Muscle layer of colon (tissue), 2 donors: Measurements from ENCODE around the gene ZFAND5.

Experiments used
- H3K27ac ChIP-seq: one replicate; pipeline ENCODE4 v1.7.0; 2013; ENCODE audit warnings: low read depth, mild to moderate bottlenecking, low read length, moderate library complexity
- H3K27me3 ChIP-seq, 2 donors: one replicate each; pipeline ENCODE4 v1.7.0; 2013; ENCODE audit warnings: low read length in 2 of 2, mild to moderate bottlenecking in 2 of 2; ENCODE audit not compliant: insufficient read depth in 2 of 2, control insufficient read depth in 1 of 2
- H3K36me3 ChIP-seq: one replicate; pipeline ENCODE4 v1.7.0; 2013; ENCODE audit warnings: mild to moderate bottlenecking, low read length; ENCODE audit not compliant: insufficient read depth
- H3K4me1 ChIP-seq: one replicate; pipeline ENCODE4 v1.7.0; 2013; ENCODE audit warnings: mild to moderate bottlenecking, low read length; ENCODE audit not compliant: insufficient read depth
- H3K4me3 ChIP-seq, 2 donors: one replicate each; pipeline ENCODE4 v1.7.0; 2013; ENCODE audit warnings: low read length in 2 of 2, low read depth in 1 of 2, mild to moderate bottlenecking in 1 of 2, moderate library complexity in 1 of 2
- H3K9ac ChIP-seq: one replicate; pipeline ENCODE4 v1.7.0; 2013; ENCODE audit warnings: low read length
- H3K9me3 ChIP-seq: one replicate; pipeline ENCODE4 v1.7.0; 2013; ENCODE audit warnings: mild to moderate bottlenecking, low read length
- donor health status: abdominal sarcoma.
- donor health status: Adenocarcinoma of cecum.

The ZFAND5 gene

GRCh38 chr9:72364679-72365524 is at the start of gene ZFAND5:
Gene ZFAND5, minus strand, starts transcription at chr9:72365208. Its CDS starts 4,430 bp downstream, at chr9:72360778.
- peaks cover 22% of the 10 kb centered on the region for H3K4me1 ChIP-seq
- peak within 1 kb of the TSS; percentile 94 to 99 for H3K4me3 ChIP-seq
- no peaks in the 10 kb centered on the region for H3K9me3 ChIP-seq
- H3K36me3 ChIP-seq = peaks cover 10% of the 10 kb centered on the region
- H3K27ac ChIP-seq = peak within 1 kb of the TSS; percentile 100
- H3K27me3 ChIP-seq = no peaks in the 10 kb centered on the region
- peak within 1 kb of the TSS; percentile 99 for H3K9ac ChIP-seq

GRCh38 chr9:72412483-72413040 is 47.6 kb upstream of the ZFAND5 start:
- Histone ChIP-seq H3K9ac (no peak overlapping the region), H3K4me3 (no peak overlapping the region), H3K27me3 (no peaks in the 10 kb centered on the region)

GRCh38 chr9:72410214-72410613 is 45.2 kb upstream of the ZFAND5 start:
- H3K9me3 ChIP-seq = no peaks in the 10 kb centered on the region
- no peaks in the 10 kb centered on the region for H3K4me1 ChIP-seq
- H3K36me3 ChIP-seq = no peaks in the 10 kb centered on the region
- no peak overlapping the region for H3K9ac ChIP-seq
- no peak overlapping the region for H3K4me3 ChIP-seq
- H3K27me3 ChIP-seq = no peaks in the 10 kb centered on the region
- no peak overlapping the region for H3K27ac ChIP-seq

More at GRCh38 chr9:72412483-72413040, 47.6 kb upstream of the ZFAND5 start:
- Histone ChIP-seq H3K36me3 (no peaks in the 10 kb centered on the region), H3K9me3 (no peaks in the 10 kb centered on the region), H3K4me1 (no peaks in the 10 kb centered on the region), H3K27ac (no peak overlapping the region)

- Histone ChIP-seq H3K9ac (no peak overlapping the region), H3K9me3 (no peaks in the 10 kb centered on the region), H3K36me3 (no peaks in the 10 kb centered on the region), H3K27me3 (no peaks in the 10 kb centered on the region), H3K27ac (no peak overlapping the region), H3K4me3 (no peak overlapping the region), H3K4me1 (no peaks in the 10 kb centered on the region)
These were observed 42.1 kb upstream of the ZFAND5 start for GRCh38 chr9:72407114-72407513.

GRCh38 chr9:72402744-72403143 is 37.7 kb upstream of the ZFAND5 start:
- H3K27ac ChIP-seq = no peak overlapping the region
- H3K36me3 ChIP-seq = no peaks in the 10 kb centered on the region
- no peaks in the 10 kb centered on the region for H3K4me1 ChIP-seq
- H3K4me3 ChIP-seq = no peak overlapping the region
- H3K27me3 ChIP-seq = no peaks in the 10 kb centered on the region
- no peaks in the 10 kb centered on the region for H3K9me3 ChIP-seq
- no peak overlapping the region for H3K9ac ChIP-seq

GRCh38 chr9:72401396-72401795 is 36.4 kb upstream of the ZFAND5 start:
- Histone ChIP-seq H3K4me1 (peaks cover 6% of the 10 kb centered on the region), H3K27ac (no peak overlapping the region), H3K27me3 (no peaks in the 10 kb centered on the region), H3K4me3 (no peak overlapping the region), H3K9ac (no peak overlapping the region), H3K36me3 (no peaks in the 10 kb centered on the region), H3K9me3 (no peaks in the 10 kb centered on the region)

GRCh38 chr9:72400866-72401265 is 35.9 kb upstream of the ZFAND5 start:
- H3K9me3 ChIP-seq = no peaks in the 10 kb centered on the region
- peaks cover 9% of the 10 kb centered on the region for H3K4me1 ChIP-seq
- H3K4me3 ChIP-seq = no peak overlapping the region
- H3K9ac ChIP-seq = no peak overlapping the region
- no peak overlapping the region for H3K27ac ChIP-seq
- H3K27me3 ChIP-seq = no peaks in the 10 kb centered on the region
- no peaks in the 10 kb centered on the region for H3K36me3 ChIP-seq

GRCh38 chr9:72399391-72399790 is 34.4 kb upstream of the ZFAND5 start:
- Histone ChIP-seq H3K27ac (no peak overlapping the region), H3K27me3 (no peaks in the 10 kb centered on the region), H3K4me1 (peaks cover 9% of the 10 kb centered on the region), H3K36me3 (no peaks in the 10 kb centered on the region), H3K9ac (no peak overlapping the region), H3K9me3 (no peaks in the 10 kb centered on the region), H3K4me3 (no peak overlapping the region)

- Histone ChIP-seq H3K9ac (no peak overlapping the region), H3K27ac (no peak overlapping the region)
These were observed 31.5 kb upstream of the ZFAND5 start for GRCh38 chr9:72396247-72397091.

GRCh38 chr9:72394066-72394465 is 29.1 kb upstream of the ZFAND5 start:
- Histone ChIP-seq H3K36me3 (no peaks in the 10 kb centered on the region), H3K27me3 (no peaks in the 10 kb centered on the region), H3K4me3 (no peak overlapping the region), H3K4me1 (peaks cover 9% of the 10 kb centered on the region), H3K9ac (no peak overlapping the region), H3K27ac (no peak overlapping the region), H3K9me3 (no peaks in the 10 kb centered on the region)

More at GRCh38 chr9:72396247-72397091, 31.5 kb upstream of the ZFAND5 start:
- Histone ChIP-seq H3K9me3 (no peaks in the 10 kb centered on the region), H3K4me1 (peaks cover 9% of the 10 kb centered on the region), H3K36me3 (no peaks in the 10 kb centered on the region), H3K27me3 (no peaks in the 10 kb centered on the region), H3K4me3 (no peak overlapping the region)

- Histone ChIP-seq H3K9ac (no peak overlapping the region), H3K27me3 (no peaks in the 10 kb centered on the region), H3K27ac (no peak overlapping the region), H3K4me3 (no peak overlapping the region), H3K36me3 (no peaks in the 10 kb centered on the region), H3K9me3 (no peaks in the 10 kb centered on the region), H3K4me1 (no peaks in the 10 kb centered on the region)
These were observed 25.9 kb upstream of the ZFAND5 start for GRCh38 chr9:72390907-72391306.
